Lower lobe of right lung (tissue), 2 donors: ENCODE data around the gene RGL1. TPM values are rescaled to one million over a fixed set of nuclear protein-coding genes. Genes with fewer than 3 reads are reported as not detected.

Experiments
- ATAC-seq, 2 donors: fragments of 200-7000 bp; cut with Tn5 transposase; one replicate each; pipeline ENCODE4 v1.9.1; 2020 to 2022; ENCODE audit warnings: mild to moderate bottlenecking in 2 of 2, moderate library complexity in 2 of 2
- DNase-seq: peaks from one replicate; pipeline ENCODE4 v3.0.0-alpha.2; 2020
- H3K27ac ChIP-seq: fragments of 200-600 bp; one replicate; pipeline ENCODE4 v1.8.0; 2022
- H3K27me3 ChIP-seq: fragments of 200-600 bp; one replicate; pipeline ENCODE4 v1.8.0; 2022; ENCODE audit warnings: low read depth
- H3K36me3 ChIP-seq: fragments of 200-600 bp; one replicate; pipeline ENCODE4 v1.8.0; 2022; ENCODE audit warnings: mild to moderate bottlenecking
- H3K4me1 ChIP-seq: fragments of 200-600 bp; one replicate; pipeline ENCODE4 v1.8.0; 2022
- H3K4me3 ChIP-seq: fragments of 200-600 bp; one replicate; pipeline ENCODE4 v1.8.0; 2022; ENCODE audit warnings: mild to moderate bottlenecking
- H3K9me3 ChIP-seq: fragments of 200-600 bp; one replicate; pipeline ENCODE4 v1.8.0; 2022
- intact Hi-C: fragments of 100-400 bp; cut with DNase I; formaldehyde crosslinking; loops from one replicate; pipeline ENCODE4 v1.11.0; 2022
- total RNA-seq: library from RNA; stranded (reverse); fragmentation: NEBNext Ultra II Directional; extraction: Animal tissue kit (Norgen Biotek cat#: 25700); gene quantifications from one replicate; pipeline ENCODE4 v1.2.1, GENCODE V29; 2021
- TF ChIP-seq, protein P1 (sequence below): fragments of 200-600 bp; IDR thresholded peaks from one replicate; pipeline ENCODE4 v1.8.0; 2022; ENCODE audit warnings: antibody characterized with exemption, mild to moderate bottlenecking
- donor health status: DM: no; HTN: yes; CAD: no; lungs with severe emphysema.

The RGL1 gene
- total RNA-seq, 1 donor from 2014 or later = 37.6 TPM

DNA sequence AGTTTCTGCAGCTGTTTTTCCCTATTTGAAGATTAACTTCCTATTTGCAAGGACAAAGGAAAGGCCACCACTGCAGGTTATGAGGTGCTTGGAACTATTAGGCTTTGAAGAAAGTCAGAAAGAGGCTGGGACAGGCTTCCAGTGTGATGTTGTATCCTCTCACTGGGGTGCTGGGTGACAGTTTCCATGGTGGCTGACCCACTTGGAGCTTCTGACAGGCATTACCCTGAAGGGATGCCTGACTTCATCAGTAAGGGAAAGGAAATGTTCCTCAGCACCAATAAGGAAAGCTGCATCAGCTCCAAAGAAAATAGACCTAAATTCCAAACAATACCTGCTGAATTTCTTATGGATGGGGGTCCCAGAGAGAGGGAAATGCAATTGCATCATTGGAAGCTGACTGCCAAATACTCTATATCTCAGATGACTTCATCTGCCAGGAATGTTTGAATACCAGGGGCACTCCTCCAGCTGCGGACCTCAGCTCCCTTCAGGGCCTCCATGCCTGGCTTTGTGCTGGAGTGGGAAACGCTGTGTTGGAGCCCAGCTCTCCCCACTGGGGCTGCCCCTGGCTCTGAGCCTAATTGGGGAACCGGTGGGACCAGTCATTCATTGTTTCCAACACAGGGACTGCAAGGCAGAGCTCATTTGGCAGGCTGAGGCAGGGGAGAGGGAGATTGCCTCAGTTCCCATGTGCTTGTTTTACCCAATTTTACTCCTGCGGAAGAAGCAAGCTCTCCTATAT lies 76.6 kb downstream of the RGL1 start:
- Histone ChIP-seq H3K4me1 (peaks cover 55% of the 10 kb centered on the region), H3K4me3 (no peak overlapping the region), H3K36me3 (peaks cover 22% of the 10 kb centered on the region), H3K9me3 (no peaks in the 10 kb centered on the region), H3K27me3 (no peaks in the 10 kb centered on the region), H3K27ac (peak overlapping the region; percentile 62)
- ATAC-seq (peak; percentile 81 to 82), DNase-seq (peak; percentile 69)
- TF ChIP-seq, protein P1, sequence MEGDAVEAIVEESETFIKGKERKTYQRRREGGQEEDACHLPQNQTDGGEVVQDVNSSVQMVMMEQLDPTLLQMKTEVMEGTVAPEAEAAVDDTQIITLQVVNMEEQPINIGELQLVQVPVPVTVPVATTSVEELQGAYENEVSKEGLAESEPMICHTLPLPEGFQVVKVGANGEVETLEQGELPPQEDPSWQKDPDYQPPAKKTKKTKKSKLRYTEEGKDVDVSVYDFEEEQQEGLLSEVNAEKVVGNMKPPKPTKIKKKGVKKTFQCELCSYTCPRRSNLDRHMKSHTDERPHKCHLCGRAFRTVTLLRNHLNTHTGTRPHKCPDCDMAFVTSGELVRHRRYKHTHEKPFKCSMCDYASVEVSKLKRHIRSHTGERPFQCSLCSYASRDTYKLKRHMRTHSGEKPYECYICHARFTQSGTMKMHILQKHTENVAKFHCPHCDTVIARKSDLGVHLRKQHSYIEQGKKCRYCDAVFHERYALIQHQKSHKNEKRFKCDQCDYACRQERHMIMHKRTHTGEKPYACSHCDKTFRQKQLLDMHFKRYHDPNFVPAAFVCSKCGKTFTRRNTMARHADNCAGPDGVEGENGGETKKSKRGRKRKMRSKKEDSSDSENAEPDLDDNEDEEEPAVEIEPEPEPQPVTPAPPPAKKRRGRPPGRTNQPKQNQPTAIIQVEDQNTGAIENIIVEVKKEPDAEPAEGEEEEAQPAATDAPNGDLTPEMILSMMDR = no peak
- intact Hi-C loops = no loop called here

DNA sequence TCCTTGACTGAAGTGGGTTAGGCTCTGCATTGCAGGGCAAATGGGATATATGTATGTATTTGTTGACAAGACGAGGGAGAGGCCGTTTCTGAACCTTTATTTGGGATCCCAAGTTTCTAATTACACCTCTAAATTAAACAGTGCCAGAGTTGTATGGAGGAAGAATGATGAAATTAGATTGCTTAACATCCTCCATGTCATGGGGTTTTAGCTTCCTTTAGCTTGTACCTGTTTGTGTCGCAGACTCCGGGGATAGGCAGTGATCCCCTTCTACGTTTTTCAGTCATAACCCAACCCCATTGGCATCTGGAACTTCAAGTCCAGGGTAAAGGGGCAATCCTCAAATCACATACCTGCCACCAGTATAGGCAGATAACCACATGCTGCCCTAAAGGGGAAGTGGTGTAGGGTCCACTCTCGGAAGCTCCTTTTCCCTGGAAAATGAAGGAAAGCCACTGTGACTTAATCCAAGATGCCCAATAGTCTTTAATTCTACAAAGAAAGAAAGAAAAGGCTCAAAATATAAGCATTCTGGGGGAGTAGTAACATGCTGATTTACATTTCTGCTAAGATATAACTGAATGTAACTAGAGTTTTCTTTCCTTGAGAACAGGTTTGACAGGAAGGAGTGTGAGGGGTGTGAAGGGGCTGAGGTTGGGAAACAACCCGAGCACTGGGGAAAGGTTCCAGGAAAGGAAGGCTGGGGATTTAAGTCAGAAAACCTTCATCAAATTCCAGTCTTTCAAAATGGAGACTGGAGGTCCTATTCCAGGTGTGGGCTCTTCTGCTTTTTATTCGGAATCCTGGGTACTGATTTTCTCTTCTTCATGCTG lies 77.6 kb downstream of the RGL1 start:
- no peak overlapping the region for H3K4me3 ChIP-seq
- H3K27me3 ChIP-seq = no peaks in the 10 kb centered on the region
- DNase-seq (no peak), ATAC-seq (peak; percentile 62 to 73)
- H3K27ac ChIP-seq = peak overlapping the region; percentile 62
- TF ChIP-seq, protein P1 = no peak
- H3K4me1 ChIP-seq = peaks cover 49% of the 10 kb centered on the region
- H3K36me3 ChIP-seq = peaks cover 22% of the 10 kb centered on the region
- intact Hi-C loops = no loop called here
- H3K9me3 ChIP-seq = no peaks in the 10 kb centered on the region

DNA sequence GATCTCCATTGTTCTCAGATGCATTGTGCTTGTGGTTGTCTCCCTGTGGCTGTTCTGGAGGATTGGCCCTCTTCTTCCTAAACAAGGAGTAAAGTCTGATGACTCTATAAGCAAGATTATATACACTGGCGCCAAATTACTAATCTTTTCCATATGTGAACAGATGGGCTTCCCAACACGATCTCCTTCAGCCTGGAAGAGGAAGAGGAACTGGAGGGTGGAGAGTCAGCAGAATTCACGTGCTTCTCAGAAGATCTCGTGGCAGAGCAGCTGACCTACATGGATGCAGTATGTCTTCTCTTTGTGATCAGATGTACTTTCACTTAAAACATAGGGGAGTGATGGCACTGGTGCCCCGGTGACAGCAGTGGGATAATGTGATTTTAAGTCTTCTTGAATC lies 78.7 kb downstream of the RGL1 start:
- H3K36me3 ChIP-seq = peaks cover 25% of the 10 kb centered on the region
- ATAC-seq (peak in 1 of 2 donors; percentile 40), DNase-seq (no peak)
- H3K4me3 ChIP-seq = no peak overlapping the region
- intact Hi-C loops = no loop called here
- peak overlapping the region; percentile 62 for H3K27ac ChIP-seq
- H3K27me3 ChIP-seq = no peaks in the 10 kb centered on the region
- no peaks in the 10 kb centered on the region for H3K9me3 ChIP-seq
- peaks cover 53% of the 10 kb centered on the region for H3K4me1 ChIP-seq
- TF ChIP-seq, protein P1 = no peak

DNA sequence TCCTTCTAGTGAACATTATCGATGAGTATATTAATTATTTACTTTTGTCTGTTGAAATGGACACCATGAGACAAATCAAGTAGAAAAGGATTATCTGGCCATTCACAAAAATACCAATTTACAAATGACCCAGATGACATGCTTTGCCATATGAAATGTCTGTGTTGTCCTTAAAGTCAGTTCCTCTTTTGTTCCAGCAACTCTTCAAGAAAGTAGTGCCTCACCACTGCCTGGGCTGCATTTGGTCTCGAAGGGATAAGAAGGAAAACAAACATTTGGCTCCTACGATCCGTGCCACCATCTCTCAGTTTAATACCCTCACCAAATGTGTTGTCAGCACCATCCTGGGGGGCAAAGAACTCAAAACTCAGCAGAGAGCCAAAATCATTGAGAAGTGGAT lies 79.6 kb downstream of the RGL1 start:
- no peak overlapping the region for H3K4me3 ChIP-seq
- no peak for DNase-seq
- no peaks in the 10 kb centered on the region for H3K9me3 ChIP-seq
- no peak for ATAC-seq
- no peak overlapping the region for H3K27ac ChIP-seq
- peaks cover 34% of the 10 kb centered on the region for H3K36me3 ChIP-seq
- H3K27me3 ChIP-seq = no peaks in the 10 kb centered on the region
- intact Hi-C loops = no loop called here
- peaks cover 57% of the 10 kb centered on the region for H3K4me1 ChIP-seq
- TF ChIP-seq, protein P1 = no peak

DNA sequence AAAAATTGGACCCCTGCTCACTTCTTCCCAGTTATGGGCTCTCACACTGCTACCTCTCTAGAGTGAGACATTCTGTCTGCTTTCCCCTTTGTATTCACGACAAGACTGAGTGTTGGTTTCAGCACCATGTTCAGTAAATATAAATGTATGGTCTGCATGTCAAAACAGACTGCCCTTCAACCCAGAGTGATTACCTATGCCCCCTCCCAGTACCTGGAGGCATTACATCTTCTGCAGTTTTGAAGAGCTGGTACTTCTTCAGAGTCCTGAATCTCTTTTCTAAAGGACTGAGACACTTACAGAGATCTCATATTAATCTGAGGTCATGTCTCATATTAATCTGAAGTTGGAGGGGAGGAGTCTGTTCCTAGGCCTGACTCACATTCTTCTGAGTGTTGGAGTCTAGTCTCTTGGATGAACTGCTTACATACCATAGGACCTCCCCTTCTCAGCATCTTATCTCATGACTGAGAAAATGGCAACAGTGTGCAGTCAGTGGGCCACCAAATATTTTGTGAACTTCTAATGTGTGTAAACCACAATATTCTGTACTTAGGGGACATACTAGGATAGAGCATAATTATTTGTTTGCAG lies 80.3 kb downstream of the RGL1 start:
- H3K27ac ChIP-seq = no peak overlapping the region
- TF ChIP-seq, protein P1 = no peak
- H3K36me3 ChIP-seq = peaks cover 39% of the 10 kb centered on the region
- intact Hi-C loops = no loop called here
- DNase-seq (no peak), ATAC-seq (no peak)
- H3K4me1 ChIP-seq = peaks cover 62% of the 10 kb centered on the region
- H3K4me3 ChIP-seq = no peak overlapping the region
- no peaks in the 10 kb centered on the region for H3K27me3 ChIP-seq
- H3K9me3 ChIP-seq = no peaks in the 10 kb centered on the region
